Body of pancreas (tissue), 4 donors: ENCODE measurements around the gene IQGAP2. TPM values are rescaled to one million over a fixed set of nuclear protein-coding genes. Genes with fewer than 3 reads are reported as not detected.
A peak's percentile ranks its signal among the peaks of the same experiment; 100 is the strongest.

ENCODE experiments used
- ATAC-seq: fragments of 150-250 bp; one replicate; pipeline ENCODE4 v1.9.1; 2016
- DNase-seq, 4 donors: peaks; one replicate each; pipeline ENCODE4 v3.0.0-alpha.2; 2019
- H3K27ac ChIP-seq, 4 donors: fragments of 200-600 bp; sonication (generic); 1 replicate in 3 of 4; 2 replicates in 1 of 4; pipeline versions ENCODE4 v1.5.1 to v1.6.1; 2016 to 2019; ENCODE audit warnings: mild to moderate bottlenecking in 1 of 4, mixed read lengths in 1 of 4, moderate library complexity in 1 of 4
- H3K27me3 ChIP-seq, 2 donors: fragments of 200-600 bp; sonication (generic); one replicate each; pipeline ENCODE4 v1.6.0; 2016; ENCODE audit warnings: mild to moderate bottlenecking in 1 of 2
- H3K36me3 ChIP-seq, 2 donors: fragments of 200-600 bp; sonication (generic); replicated peaks in 1 of 2; 2 replicates each; pipeline ENCODE4 v1.5.1; 2016; ENCODE audit warnings: low read depth in 2 of 2; ENCODE audit not compliant: insufficient read depth in 1 of 2
- H3K4me1 ChIP-seq: fragments of 200-600 bp; sonication (generic); one replicate; pipeline ENCODE4 v1.6.0; 2016
- H3K4me3 ChIP-seq, 2 donors: fragments of 200-600 bp; sonication (generic); 1 replicate in 1 of 2; 2 replicates in 1 of 2; pipeline ENCODE4 v1.5.1; 2016 to 2019
- H3K9me3 ChIP-seq, 3 donors: fragments of 200-600 bp; sonication (generic); 1 replicate in 2 of 3; 2 replicates in 1 of 3; pipeline ENCODE4 v1.5.1; 2016
- CTCF ChIP-seq, 7 experiments: fragments of 450-650 bp in 4 of 7; fragments of 200-600 bp in 3 of 7; sonication (generic) in 3 of 7; IDR thresholded peaks; one replicate each; pipeline ENCODE4 v1.5.1; 2016 to 2019; ENCODE audit warnings: antibody characterized with exemption in 7 of 7
- POLR2A ChIP-seq, 3 donors: fragments of 450-650 bp; IDR thresholded peaks; one replicate each; pipeline ENCODE4 v1.6.1; 2016; ENCODE audit warnings: antibody characterized with exemption in 3 of 3, mild to moderate bottlenecking in 2 of 3
- WGBS, 2 donors: methylation state at CpG; one replicate each; pipeline ENCODE4 v1.1.5; 2017; 5-methylcytosine and 5-hydroxymethylcytosine counted together
- intact Hi-C: fragments of 100-400 bp; cut with DNase I; formaldehyde crosslinking; loops from one replicate; pipeline ENCODE4 v1.15.1; 2023
- total RNA-seq, 2 donors: library from RNA; depleted of rRNA; stranded (reverse); fragments of >200 nt; gene quantifications; one replicate each; pipeline ENCODE4 v1.1.0, GENCODE V29; 2016

IQGAP2 gene
- total RNA-seq, 2 donors from 2014 or later, result 41.2 to 49.5 TPM

- Histone ChIP-seq H3K36me3 (no peaks in the 10 kb centered on the region), H3K27ac (no peak overlapping the region), H3K27me3 (no peaks in the 10 kb centered on the region), H3K4me1 (peaks cover 25% of the 10 kb centered on the region), H3K4me3 (no peak overlapping the region), H3K9me3 (no peaks in the 10 kb centered on the region)
- intact Hi-C loops, result no loop called here
- WGBS, 2 donors, result 82% methylated on average over 7 of the region's 7 CpGs
- no peak for DNase-seq
- no peak for ATAC-seq
- no peak for TF ChIP-seq POLR2A (IDR thresholded peaks at IDR 0.05)
- no peak for TF ChIP-seq CTCF (IDR thresholded peaks at IDR 0.05)
Measured at GRCh38 chr5:76565009-76565408, 161.9 kb downstream of the IQGAP2 start.

DNA sequence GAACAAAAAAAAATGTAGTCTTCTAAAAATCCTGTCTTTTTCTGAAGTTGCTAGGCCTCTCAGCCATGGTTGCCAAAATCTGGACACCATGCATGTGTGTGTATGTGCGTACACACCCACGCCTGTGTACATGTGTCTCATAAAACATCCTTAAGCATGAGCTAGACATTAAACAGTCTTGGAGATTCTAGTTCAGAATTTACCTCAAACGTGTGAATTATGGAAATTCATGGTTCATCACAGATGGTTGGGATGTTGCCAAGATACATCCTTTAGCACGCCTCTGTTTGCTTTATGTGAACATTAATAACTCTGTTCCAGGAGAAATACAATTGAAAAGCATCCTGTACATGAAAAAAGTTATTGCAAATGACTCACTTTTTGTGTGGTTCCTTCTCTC is 167.1 kb downstream of the IQGAP2 start:
- H3K4me3 ChIP-seq, result no peak overlapping the region
- H3K4me1 ChIP-seq, result no peaks in the 10 kb centered on the region
- no peaks in the 10 kb centered on the region for H3K9me3 ChIP-seq
- intact Hi-C loops, result no loop called here
- ATAC-seq, result no peak
- H3K27me3 ChIP-seq, result no peaks in the 10 kb centered on the region
- WGBS, 2 donors, result 79 to 82% methylated on average over 4 of the region's 4 CpGs
- no peak for TF ChIP-seq POLR2A (IDR thresholded peaks at IDR 0.05)
- no peak for TF ChIP-seq CTCF (IDR thresholded peaks at IDR 0.05)
- no peaks in the 10 kb centered on the region for H3K36me3 ChIP-seq
- H3K27ac ChIP-seq, result no peak overlapping the region
- DNase-seq, result no peak

- intact Hi-C loops, result no loop called here
- H3K4me1 ChIP-seq, result no peaks in the 10 kb centered on the region
- H3K36me3 ChIP-seq, result no peaks in the 10 kb centered on the region
- H3K4me3 ChIP-seq, result no peak overlapping the region
- no peaks in the 10 kb centered on the region for H3K9me3 ChIP-seq
- no peak for DNase-seq
- TF ChIP-seq CTCF (IDR thresholded peaks at IDR 0.05), result peak in 1 of 7 experiments; percentile 17
- TF ChIP-seq POLR2A (IDR thresholded peaks at IDR 0.05), result no peak
- no peak for ATAC-seq
- H3K27ac ChIP-seq, result no peak overlapping the region
- H3K27me3 ChIP-seq, result no peaks in the 10 kb centered on the region
Measured at GRCh38 chr5:76571559-76571958, 168.5 kb downstream of the IQGAP2 start.

- intact Hi-C loops, result no loop called here
Measured at GRCh38 chr5:76576450-76576849, 173.4 kb downstream of the IQGAP2 start.

More at GRCh38 chr5:76576450-76576849, 173.4 kb downstream of the IQGAP2 start:
- Histone ChIP-seq H3K4me1 (peaks cover 10% of the 10 kb centered on the region), H3K4me3 (no peak overlapping the region), H3K36me3 (no peaks in the 10 kb centered on the region), H3K27me3 (no peaks in the 10 kb centered on the region), H3K27ac (no peak overlapping the region), H3K9me3 (no peaks in the 10 kb centered on the region)
- DNase-seq (no peak), ATAC-seq (no peak)
- TF ChIP-seq POLR2A (IDR thresholded peaks at IDR 0.05) (no peak), CTCF (IDR thresholded peaks at IDR 0.05) (no peak)
